HEK293T (cell line): ENCODE data around the gene HSPA1A.

Experiments used
- BHLHE40 ChIP-seq: fragments of 450-650 bp; IDR thresholded peaks from 2 replicates; pipeline ENCODE4 v1.6.1; 2016; ENCODE audit warnings: mild to moderate bottlenecking, moderate library complexity, borderline replicate concordance
- CTBP1 ChIP-seq: fragments of 450-650 bp; IDR thresholded peaks from 2 replicates; pipeline ENCODE4 v1.6.1; 2016; ENCODE audit warnings: borderline replicate concordance
- ELF4 ChIP-seq: fragments of 450-650 bp; IDR thresholded peaks from 2 replicates; pipeline ENCODE4 v1.6.1; 2017; ENCODE audit warnings: antibody characterized with exemption
- FOXA1 ChIP-seq: fragments of 450-650 bp; IDR thresholded peaks from 2 replicates; pipeline ENCODE4 v1.6.1; 2016; ENCODE audit warnings: mild to moderate bottlenecking
- FOXK2 ChIP-seq: fragments of 450-650 bp; IDR thresholded peaks from 2 replicates; pipeline ENCODE4 v1.6.1; 2016; ENCODE audit warnings: mild to moderate bottlenecking
- FOXM1 ChIP-seq: fragments of 450-650 bp; IDR thresholded peaks from 2 replicates; pipeline ENCODE4 v1.6.1; 2017; ENCODE audit warnings: mild to moderate bottlenecking, borderline replicate concordance
- SP1 ChIP-seq: fragments of 450-650 bp; IDR thresholded peaks from 2 replicates; pipeline ENCODE4 v1.6.1; 2017
- SUZ12 ChIP-seq: fragments of 450-650 bp; IDR thresholded peaks from 2 replicates; pipeline ENCODE4 v1.6.1; 2016; ENCODE audit warnings: mild to moderate bottlenecking
- TARDBP ChIP-seq: fragments of 450-650 bp; IDR thresholded peaks from 2 replicates; pipeline ENCODE4 v1.6.1; 2016

- TF ChIP-seq SP1 (no peak), CTBP1 (no peak), TARDBP (no peak), FOXA1 (no peak), ELF4 (no peak), BHLHE40 (no peak), FOXK2 (no peak), FOXM1 (no peak), SUZ12 (no peak)
Observed at GRCh38 chr6:31796993-31797385, 18.4 kb upstream of the HSPA1A start.
